ENCODE results near the gene TRO. TPM values are rescaled to one million over a fixed set of nuclear protein-coding genes. Genes with fewer than 3 reads are reported as not detected.

TRO gene
- total and polyA plus RNA-seq, 2 donors (not counting 1 experiment from before 2014, with no cell fraction given) = 1.5 to 1.7 TPM

DNA sequence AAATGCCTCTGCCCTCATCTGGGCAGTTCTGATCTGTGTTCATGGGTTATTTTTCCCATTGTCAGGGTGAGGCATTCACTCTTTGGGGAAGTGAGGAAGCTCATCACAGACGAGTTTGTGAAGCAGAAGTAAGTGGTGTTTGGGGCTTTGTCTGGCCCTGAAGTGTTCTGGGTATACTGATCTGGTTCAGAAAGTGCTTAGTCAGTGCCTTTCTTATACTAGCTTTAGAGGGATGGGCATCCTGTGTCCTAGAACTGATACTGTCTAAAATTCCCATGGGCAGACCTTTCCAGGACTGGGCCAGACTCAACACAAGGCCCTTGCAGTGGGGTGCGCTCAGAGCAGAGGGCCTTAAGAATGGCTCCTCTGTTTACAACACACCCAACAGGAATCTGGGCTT lies 6.4 kb downstream of the TRO start:
- ChIA-PET CTCF (no interaction called here), POLR2A (no interaction called here)
- Histone ChIP-seq H3K79me2 (ENCODE audit: control insufficient read depth, insufficient read depth, low read length) (no peaks in the 10 kb centered on the region), H3K4me1 (ENCODE audit: control insufficient read depth in 2 of 2, insufficient read depth in 2 of 2, low read length in 2 of 2) (peaks cover 3 to 5% of the 10 kb centered on the region in 2 donors), H3K36me3 (replicated peaks in 1 of 2; ENCODE audit: control extremely low read depth in 1 of 2, control insufficient read depth in 1 of 2, extremely low read depth in 1 of 2, insufficient read depth in 2 of 2, low read length in 1 of 2) (no peaks in the 10 kb centered on the region), H3K9me3 (ENCODE audit: control extremely low read depth in 1 of 3, control insufficient read depth in 2 of 3, insufficient read depth in 1 of 3, low read length in 2 of 3) (no peaks in the 10 kb centered on the region), H2AFZ (ENCODE audit: insufficient read depth, low read depth, low read length, poor library complexity, severe bottlenecking) (no peak overlapping the region), H3K9ac (ENCODE audit: low read length) (no peak overlapping the region), H3K27ac (ENCODE audit: low read length in 2 of 2) (no peak overlapping the region), H3K4me3 (ENCODE audit: control extremely low read depth in 1 of 5, extremely low read depth in 1 of 5, insufficient read depth in 1 of 5, low read depth in 2 of 5, low read length in 4 of 5) (no peak overlapping the region), H3K4me2 (replicated peaks; ENCODE audit: low read depth, low read length, poor library complexity, severe bottlenecking) (no peak overlapping the region), H3K27me3 (replicated peaks in 1 of 4; ENCODE audit: control extremely low read depth in 1 of 4, control insufficient read depth in 3 of 4, insufficient read depth in 4 of 4, low read length in 3 of 4) (no peaks in the 10 kb centered on the region), H4K20me1 (ENCODE audit: control insufficient read depth, insufficient read depth, low read length, poor library complexity, severe bottlenecking) (no peaks in the 10 kb centered on the region)
- Mint-ChIP-seq H3K4me1 (peaks cover 3% of the 10 kb centered on the region), H3K4me3 (no peak overlapping the region), H3K27me3 (no peaks in the 10 kb centered on the region), H3K27ac (no peak overlapping the region), H3K9me3 (ENCODE audit: insufficient read depth) (no peaks in the 10 kb centered on the region)
- DNase-seq (no peak), ATAC-seq (ENCODE audit: low read depth) (no peak)
- intact Hi-C loops (cut with micrococcal nuclease) = no loop called here
- 25% methylated on average over 1 of the region's 2 CpGs for WGBS (ENCODE audit: insufficient coverage)
- TF ChIP-seq, protein P1, sequence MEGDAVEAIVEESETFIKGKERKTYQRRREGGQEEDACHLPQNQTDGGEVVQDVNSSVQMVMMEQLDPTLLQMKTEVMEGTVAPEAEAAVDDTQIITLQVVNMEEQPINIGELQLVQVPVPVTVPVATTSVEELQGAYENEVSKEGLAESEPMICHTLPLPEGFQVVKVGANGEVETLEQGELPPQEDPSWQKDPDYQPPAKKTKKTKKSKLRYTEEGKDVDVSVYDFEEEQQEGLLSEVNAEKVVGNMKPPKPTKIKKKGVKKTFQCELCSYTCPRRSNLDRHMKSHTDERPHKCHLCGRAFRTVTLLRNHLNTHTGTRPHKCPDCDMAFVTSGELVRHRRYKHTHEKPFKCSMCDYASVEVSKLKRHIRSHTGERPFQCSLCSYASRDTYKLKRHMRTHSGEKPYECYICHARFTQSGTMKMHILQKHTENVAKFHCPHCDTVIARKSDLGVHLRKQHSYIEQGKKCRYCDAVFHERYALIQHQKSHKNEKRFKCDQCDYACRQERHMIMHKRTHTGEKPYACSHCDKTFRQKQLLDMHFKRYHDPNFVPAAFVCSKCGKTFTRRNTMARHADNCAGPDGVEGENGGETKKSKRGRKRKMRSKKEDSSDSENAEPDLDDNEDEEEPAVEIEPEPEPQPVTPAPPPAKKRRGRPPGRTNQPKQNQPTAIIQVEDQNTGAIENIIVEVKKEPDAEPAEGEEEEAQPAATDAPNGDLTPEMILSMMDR (IDR thresholded peaks at IDR 0.05) = no peak
- no peak for TF ChIP-seq EZH2 (IDR thresholded peaks at IDR 0.05; ENCODE audit: borderline replicate concordance, insufficient read depth, low read depth, low read length, poor library complexity, severe bottlenecking)

DNA sequence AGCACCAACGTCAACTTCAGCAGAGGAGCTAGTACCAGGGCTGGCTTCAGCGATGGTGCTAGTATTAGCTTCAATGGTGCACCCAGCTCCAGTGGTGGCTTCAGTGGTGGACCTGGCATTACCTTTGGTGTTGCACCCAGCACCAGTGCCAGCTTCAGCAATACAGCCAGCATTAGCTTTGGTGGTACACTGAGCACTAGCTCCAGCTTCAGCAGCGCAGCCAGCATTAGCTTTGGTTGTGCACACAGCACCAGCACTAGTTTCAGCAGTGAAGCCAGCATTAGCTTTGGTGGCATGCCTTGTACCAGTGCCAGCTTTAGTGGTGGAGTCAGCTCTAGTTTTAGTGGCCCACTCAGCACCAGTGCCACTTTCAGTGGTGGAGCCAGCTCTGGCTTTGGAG lies 8.3 kb downstream of the TRO start:
- Mint-ChIP-seq H3K27ac (no peak overlapping the region), H3K4me1 (no peaks in the 10 kb centered on the region), H3K9me3 (ENCODE audit: insufficient read depth) (no peaks in the 10 kb centered on the region), H3K27me3 (no peaks in the 10 kb centered on the region), H3K4me3 (no peak overlapping the region)
- no peak overlapping the region for H3K4me3 ChIP-seq (ENCODE audit: control extremely low read depth in 1 of 5, extremely low read depth in 1 of 5, insufficient read depth in 1 of 5, low read depth in 2 of 5, low read length in 4 of 5)
- DNase-seq (no peak), ATAC-seq (ENCODE audit: low read depth) (no peak)
- TF ChIP-seq, protein P1 (IDR thresholded peaks at IDR 0.05) = no peak
- no peak for TF ChIP-seq EZH2 (IDR thresholded peaks at IDR 0.05; ENCODE audit: borderline replicate concordance, insufficient read depth, low read depth, low read length, poor library complexity, severe bottlenecking)
- no peaks in the 10 kb centered on the region for H3K36me3 ChIP-seq (replicated peaks in 1 of 2; ENCODE audit: control extremely low read depth in 1 of 2, control insufficient read depth in 1 of 2, extremely low read depth in 1 of 2, insufficient read depth in 2 of 2, low read length in 1 of 2)
- no peaks in the 10 kb centered on the region for H3K27me3 ChIP-seq (replicated peaks in 1 of 4; ENCODE audit: control extremely low read depth in 1 of 4, control insufficient read depth in 3 of 4, insufficient read depth in 4 of 4, low read length in 3 of 4)
- POLR2A ChIA-PET = interaction anchor here (0.5 kb wide), 1 partner anchor 186 kb away, joined by 3 read pairs; no protein-coding TSS in a partner anchor
- H3K9ac ChIP-seq (ENCODE audit: low read length) = no peak overlapping the region
- 95% methylated on average over 3 of the region's 3 CpGs for WGBS (ENCODE audit: insufficient coverage)
- H3K4me2 ChIP-seq (replicated peaks; ENCODE audit: low read depth, low read length, poor library complexity, severe bottlenecking) = no peak overlapping the region
- no peaks in the 10 kb centered on the region for H3K79me2 ChIP-seq (ENCODE audit: control insufficient read depth, insufficient read depth, low read length)
- H2AFZ ChIP-seq (ENCODE audit: insufficient read depth, low read depth, low read length, poor library complexity, severe bottlenecking) = no peak overlapping the region
- H3K4me1 ChIP-seq (ENCODE audit: control insufficient read depth in 2 of 2, insufficient read depth in 2 of 2, low read length in 2 of 2) = no peaks in the 10 kb centered on the region
- H4K20me1 ChIP-seq (ENCODE audit: control insufficient read depth, insufficient read depth, low read length, poor library complexity, severe bottlenecking) = no peaks in the 10 kb centered on the region
- intact Hi-C loops (cut with micrococcal nuclease) = no loop called here
- H3K27ac ChIP-seq (ENCODE audit: low read length in 2 of 2) = no peak overlapping the region
- H3K9me3 ChIP-seq (ENCODE audit: control extremely low read depth in 1 of 3, control insufficient read depth in 2 of 3, insufficient read depth in 1 of 3, low read length in 2 of 3) = no peaks in the 10 kb centered on the region
- CTCF ChIA-PET = no interaction called here

Measured in B cell (primary cell).